Hematopoietic multipotent progenitor cell treated with erythropoietin and hydrocortisone succinate and interleukin-3 and kit ligand, for 8 days (in vitro differentiated cells): ENCODE results near the gene PSMG1.
A peak's percentile ranks its signal among the peaks of the same experiment; 100 is the strongest.
"Not testable (repeated sequence)": the region's sequence is repeated elsewhere in the genome, so short reads cannot be mapped to it uniquely, and the experiment has no call there.

ENCODE experiments used
- DNase-seq: peaks from one replicate; pipeline ENCODE4 v3.0.0-alpha.2; 2015

PSMG1 gene

DNA sequence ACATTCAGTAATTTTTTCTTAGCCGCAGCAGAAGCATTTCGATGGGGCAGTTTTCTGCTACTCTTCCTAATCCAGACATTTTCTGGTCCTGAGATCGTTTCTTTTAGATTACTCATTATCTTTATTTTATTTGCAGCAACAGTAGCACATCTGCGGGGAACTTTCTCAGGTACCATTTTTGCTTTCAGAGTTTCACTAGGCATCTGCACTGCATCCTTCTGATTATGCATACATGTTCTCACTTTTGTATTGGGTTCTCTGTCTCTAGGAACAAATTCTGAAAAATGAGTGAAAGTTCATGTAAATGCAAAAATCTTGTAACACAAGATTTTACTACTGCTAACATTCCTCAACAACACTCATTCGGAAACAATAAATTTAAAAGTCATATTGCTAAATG lies 3.9 kb upstream of the PSMG1 start:
- DNase-seq: no peak

DNA sequence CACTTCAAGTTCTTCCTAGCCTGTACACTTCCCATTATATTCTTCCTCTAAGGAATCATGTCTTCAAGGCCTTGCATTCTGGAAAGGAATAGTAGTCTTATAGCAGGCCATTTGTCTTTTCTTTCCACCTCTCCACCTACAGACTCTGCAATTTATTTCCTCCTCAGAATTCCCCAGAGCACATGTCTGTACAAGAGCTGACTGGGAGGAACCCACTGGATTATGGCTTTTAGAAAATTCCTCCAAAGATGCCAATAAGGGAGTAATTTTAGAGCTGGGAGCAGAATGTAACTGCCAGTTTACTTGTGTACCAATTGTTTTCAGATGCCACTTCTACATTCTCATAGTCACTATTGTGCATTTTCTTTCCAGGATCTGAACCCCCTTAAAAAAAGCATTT lies 3.4 kb upstream of the PSMG1 start:
- DNase-seq: no peak

DNA sequence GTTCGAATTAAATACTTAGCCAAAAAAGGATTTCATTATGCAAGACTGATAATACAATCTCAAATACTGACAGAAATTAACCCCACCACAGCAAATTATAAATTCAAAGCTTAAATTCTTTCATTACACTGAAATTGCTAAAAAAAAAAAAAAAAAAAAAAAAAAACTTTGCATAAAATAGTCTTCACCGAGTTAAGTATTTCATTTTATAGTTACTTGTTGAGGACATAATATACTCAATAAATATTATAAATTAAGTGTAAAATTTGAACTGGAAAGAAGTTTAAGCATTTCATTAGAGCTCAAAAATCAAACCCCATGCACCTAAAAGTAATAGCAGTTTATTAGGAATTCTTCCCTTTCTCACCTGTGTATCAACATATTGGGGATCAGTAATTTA lies 1.9 kb upstream of the PSMG1 start:
- no peak for DNase-seq

GRCh38 chr21:39184050-39184980 lies 1.1 kb upstream of the PSMG1 start:
- peak; percentile 57 for DNase-seq

DNA sequence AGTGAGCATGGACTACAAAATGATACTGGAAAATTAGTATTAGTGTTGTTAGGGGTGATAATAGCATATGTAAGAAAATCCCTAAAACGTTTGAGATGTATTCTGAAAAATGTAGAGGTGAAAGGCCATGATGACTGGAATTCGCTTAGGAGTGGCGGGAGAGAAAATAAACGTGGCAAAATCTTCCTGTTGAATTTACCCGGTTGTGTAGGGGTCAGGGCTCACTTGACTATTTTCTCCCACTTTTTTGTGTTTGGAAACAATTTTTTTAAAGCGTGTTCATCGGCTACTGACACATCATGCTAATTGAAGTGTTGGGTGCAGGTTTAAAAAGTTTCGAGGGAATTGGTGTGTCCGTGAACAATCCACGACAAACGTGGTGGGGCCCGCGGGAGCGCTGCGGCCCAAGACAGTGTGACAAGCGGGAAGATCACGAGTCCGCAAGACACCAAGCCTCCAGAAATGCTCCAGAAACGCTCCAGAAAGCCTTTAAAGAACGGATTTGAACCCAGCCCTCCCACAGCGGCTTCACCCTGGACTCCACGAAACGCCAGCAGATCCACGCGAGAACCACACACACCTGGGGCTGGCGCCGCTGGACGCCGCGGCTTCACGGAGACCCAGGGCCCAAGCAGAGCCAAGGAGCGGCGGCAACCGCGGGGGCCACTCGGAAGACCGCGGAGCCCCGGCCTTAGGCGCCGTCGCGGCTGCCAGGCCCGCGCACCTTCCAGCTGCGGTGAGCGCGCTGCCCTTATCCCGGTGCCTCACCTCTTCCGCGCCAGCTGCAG lies 573 bp downstream of the PSMG1 start:
- DNase-seq: peak; percentile 34

DNA sequence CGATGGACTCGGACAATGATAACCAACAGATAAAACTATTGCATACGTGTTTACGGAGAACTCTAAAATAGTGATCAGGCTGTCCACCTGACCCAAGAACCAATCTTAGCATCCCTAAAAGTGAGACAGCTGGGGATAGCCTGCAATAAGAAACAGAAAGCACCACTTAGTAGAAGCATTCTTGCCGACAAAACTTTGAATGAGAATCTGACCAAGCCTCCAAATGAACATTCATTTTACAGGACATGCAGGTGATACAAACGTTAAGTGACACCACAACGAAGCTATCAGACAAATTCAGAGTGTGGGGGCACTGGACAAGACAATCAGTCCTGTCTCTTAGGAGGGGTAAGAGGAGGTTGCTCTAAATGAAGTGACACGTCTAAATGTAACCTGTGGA lies 1.2 kb downstream of the PSMG1 start:
- DNase-seq: no peak

- no peak for DNase-seq
Observed at GRCh38 chr21:39181205-39181818, 1.9 kb downstream of the PSMG1 start.

DNA sequence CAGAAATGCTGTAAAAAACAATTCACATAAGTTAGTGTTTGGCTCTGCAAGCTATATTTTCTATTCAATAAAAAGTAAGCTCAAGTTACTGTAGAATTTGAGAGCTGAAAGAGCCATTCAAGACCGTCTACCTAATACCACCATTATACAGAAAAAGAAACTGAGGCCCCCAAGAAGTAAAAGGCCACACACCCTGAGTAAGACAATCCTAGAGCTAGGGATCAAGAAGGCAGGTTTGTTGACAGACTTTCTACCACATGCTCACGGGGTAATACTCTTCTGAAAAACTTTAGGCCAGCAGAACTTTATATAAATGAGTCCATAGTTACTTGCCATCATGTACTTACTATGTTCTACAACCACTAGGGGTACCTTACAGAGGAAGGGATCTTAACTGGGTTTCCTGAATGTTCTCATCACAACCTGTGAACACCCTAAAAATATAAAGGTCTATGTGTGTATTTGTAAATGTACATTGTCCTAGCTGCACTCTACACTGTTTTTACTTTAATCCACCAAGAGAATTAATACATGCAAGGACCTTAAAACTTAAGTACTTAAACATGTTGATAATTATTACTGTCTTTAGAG lies 2.7 kb downstream of the PSMG1 start:
- peak; percentile 53 for DNase-seq

DNA sequence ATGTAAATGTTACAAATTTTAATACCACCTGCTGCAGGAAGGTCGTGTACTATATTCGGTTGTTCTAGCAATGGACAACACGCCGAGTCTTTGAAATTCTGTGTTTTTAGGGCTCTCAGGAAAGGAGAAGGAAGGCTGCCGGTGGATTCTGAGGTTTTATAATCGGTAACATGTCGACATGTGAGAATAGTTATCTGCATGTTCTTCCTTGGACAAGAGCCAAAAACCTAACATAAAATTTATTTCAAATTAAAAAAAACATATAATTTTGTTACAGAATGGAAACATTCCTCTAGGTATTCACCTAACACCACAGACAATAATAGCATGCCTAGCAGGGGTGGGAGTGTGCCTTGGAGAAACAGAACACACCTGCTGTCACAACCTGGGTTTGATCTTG lies 4.8 kb downstream of the PSMG1 start:
- DNase-seq: peak; percentile 31

DNA sequence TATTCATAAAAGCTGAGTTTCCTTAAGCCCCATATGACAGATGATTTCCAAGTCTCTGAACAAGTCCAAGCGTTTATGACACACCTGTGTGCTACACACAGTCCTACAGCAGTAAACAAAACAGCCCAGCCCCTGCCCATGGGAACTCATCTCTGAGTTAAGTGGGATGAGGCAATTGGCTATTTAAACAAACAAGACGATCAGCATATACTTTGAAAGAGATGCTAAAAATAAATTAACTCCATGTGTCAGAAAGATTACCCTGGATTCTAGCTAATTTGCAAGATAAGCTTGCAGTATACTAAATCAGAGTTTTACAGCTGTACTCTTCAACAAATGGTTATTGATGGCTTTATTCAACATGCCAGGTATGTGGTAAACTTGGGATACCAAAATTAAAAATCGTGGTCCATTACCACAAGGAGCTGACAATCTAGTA lies 7.0 kb downstream of the PSMG1 start:
- no peak for DNase-seq

GRCh38 chr21:39175665-39176064 lies 7.6 kb downstream of the PSMG1 start:
- DNase-seq: no peak

GRCh38 chr21:39175154-39175553 lies 8.1 kb downstream of the PSMG1 start:
- DNase-seq: peak; percentile 53

- peak; percentile 60 for DNase-seq
Observed at GRCh38 chr21:39173716-39174680, 9.3 kb downstream of the PSMG1 start.

DNA sequence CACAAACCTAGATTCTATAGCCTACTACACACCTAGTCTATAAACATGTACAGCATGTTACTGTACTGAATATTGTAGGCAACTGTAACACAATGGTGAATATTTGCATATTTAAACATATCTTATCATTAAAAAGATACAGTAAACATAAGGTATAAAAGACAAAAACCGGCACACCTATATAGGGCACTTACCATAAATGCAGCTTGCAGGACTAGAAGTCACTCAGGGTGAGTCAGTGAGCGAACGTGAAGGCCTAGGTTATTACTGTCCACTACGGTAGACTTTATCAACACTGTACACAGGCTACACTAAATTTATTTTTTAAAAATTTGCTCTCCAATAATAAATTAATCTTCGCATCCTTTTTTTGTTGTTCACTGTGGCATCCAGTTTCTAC lies 13.3 kb downstream of the PSMG1 start:
- no peak for DNase-seq

- no peak for DNase-seq
Observed at GRCh38 chr21:39168800-39169199, 14.5 kb downstream of the PSMG1 start.

DNA sequence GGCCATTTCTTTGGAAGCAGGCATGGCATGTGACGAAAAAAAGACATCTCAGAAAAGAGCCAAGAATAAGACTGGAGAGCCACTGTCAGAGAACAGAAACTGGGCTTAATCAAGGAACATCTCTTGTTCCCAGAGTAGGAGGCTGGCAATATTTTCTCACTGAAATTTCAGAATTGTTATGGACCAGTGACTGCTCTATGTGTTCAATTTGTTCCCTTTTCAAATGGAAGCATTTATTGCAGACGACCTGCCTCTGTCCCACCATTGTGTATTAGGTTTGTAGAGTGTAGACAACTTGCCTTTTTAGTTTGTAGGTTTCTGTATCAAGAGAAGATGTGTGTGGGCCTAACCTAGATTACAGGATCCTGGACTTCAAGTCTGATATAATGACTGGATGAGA lies 18.7 kb downstream of the PSMG1 start:
- no peak for DNase-seq

DNA sequence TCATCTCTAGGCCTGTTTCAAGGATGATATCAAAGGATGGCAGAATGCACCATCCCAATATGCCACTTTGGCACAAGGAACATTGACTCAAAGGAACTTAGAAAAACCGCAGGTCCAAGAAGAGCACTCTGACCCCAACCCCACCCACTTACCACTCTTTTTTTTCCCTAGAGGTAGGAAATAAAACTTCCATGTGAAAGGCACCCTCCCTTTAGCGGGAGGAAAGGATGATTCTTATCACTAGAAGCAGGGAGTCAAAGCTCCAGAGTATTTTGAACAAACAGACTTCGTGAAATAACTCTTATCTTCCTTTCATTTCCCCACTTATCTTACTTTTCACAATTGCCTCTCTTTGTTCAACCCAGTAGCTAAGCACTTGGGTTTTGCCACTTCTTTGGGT lies 22.2 kb downstream of the PSMG1 start:
- peak; percentile 25 for DNase-seq

GRCh38 chr21:39159342-39160063 lies 23.7 kb downstream of the PSMG1 start:
- no peak for DNase-seq

GRCh38 chr21:39157241-39157640 lies 26.0 kb downstream of the PSMG1 start:
- DNase-seq: not testable (repeated sequence)

DNA sequence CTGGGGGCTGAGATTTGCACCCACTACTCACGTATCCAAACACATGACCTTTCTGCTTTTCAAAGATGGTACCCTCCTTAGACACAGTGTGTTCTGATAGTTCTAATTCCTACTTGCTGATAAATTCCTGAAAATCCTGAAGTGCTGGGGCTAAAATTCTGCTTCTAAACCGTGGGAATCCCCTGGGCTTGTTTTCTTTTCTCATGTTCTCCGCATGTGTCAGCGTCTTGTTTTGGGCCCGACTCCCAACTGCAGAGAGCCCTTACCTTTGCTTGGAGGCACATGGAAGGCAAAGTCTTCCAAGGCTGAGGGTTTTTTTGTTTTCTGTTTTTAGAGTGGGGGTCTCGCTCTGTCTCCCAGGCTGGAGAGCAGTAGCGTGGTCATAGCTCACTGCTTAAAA lies 27.2 kb downstream of the PSMG1 start:
- DNase-seq: no peak

DNA sequence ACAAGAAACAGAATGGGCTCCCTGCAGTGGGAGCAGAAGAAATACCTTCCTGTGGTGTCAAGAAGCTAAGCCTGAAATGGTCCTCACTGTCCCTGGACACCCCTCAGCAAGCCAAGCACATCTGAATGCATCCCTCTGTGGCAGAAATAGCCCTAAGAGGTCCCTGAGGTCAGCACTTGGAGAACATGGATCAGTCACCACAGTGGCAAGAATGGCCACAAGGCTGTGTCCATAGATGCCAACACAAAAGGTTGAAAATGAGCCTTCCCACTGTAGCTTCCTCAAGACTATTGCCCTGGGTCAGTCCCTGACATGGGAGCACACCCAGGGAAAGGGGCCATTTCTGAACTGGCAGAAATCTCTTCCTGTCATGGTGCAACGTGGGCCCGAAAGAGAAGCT lies 27.7 kb downstream of the PSMG1 start:
- DNase-seq: no peak
